ENCODE data around the gene CFAP126.
"Not testable (repeated sequence)": the region's sequence is repeated elsewhere in the genome, so short reads cannot be mapped to it uniquely, and the experiment has no call there.

DNA sequence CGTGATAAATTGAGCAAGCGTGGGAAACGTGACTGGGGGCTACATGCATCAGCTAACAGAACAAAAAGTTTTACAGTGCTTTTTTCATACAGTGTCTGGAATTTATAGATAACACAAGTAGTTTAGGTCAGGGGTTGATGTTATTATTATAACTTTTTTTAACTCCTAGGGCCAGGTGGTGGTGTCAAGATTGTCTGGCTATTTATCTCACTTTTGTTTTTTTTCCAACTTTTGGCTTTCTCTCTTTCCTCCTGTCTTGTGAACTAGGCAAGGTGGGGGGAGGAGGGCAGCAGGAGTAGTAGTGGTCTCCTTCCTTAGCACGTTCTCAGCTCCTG lies 42.9 kb upstream of the CFAP126 start:
- not testable (repeated sequence) for TF ChIP-seq CTCF, POLR2A (IDR thresholded peaks at IDR 0.05)
